Measurements from ENCODE around the gene MAFG. TPM values are rescaled to one million over a fixed set of nuclear protein-coding genes. Genes with fewer than 3 reads are reported as not detected.
A peak's percentile ranks its signal among the peaks of the same experiment; 100 is the strongest.

The MAFG gene
- total and polyA plus RNA-seq, 2 of the 13 experiments (the other 11 are each of a cell fraction or from before 2014, with no cell fraction given): 14.5 to 20.0 TPM

DNA sequence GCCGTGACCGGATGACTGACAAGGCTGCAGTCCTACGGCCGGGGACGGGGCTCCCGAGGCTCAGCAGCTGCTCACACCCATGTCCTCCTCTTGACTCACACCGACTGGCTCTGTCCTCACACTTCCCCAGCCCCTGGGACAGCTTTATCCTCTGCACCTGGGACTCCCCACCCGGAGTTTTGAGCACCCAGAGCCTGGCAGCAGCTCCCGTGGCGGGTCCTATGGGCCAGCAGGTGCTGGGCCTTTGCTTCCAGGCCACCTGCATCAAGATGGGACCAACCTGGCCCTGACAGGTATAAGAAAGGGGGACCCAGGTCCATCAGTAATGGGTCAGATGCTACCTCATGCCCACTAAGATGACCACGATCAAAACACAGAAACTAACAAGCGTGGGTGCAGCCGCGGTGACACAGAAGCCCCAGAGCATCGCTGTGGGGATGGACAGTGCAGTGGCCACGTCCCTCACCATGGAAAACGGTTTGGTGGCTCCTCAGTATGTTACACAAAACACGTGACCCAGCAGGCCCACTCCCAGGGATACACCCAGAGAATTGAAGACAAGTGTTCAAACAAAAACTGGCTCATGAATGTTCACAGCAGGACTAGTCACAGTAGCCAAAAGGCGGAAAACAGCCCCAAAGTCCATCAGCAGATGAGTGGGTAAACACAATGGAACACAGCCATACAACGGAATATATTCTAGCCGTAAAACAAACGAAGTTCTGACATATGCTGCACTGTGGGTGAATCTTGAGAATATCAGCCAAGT lies 36.7 kb upstream of the MAFG start (continued):
- peak; percentile 63 for TF ChIP-seq POLR2G (IDR thresholded peaks at IDR 0.05; ENCODE audit: low read depth, low read length)
- no peak for TF ChIP-seq ZNF20 (CRISPR knock-in tag; IDR thresholded peaks at IDR 0.05)
- TF ChIP-seq ZFX (CRISPR knock-in tag; IDR thresholded peaks at IDR 0.05; ENCODE audit: low read depth): peak; percentile 60
- TF ChIP-seq NFRKB (IDR thresholded peaks at IDR 0.05): no peak
- no peak for TF ChIP-seq ZNF383 (CRISPR knock-in tag; IDR thresholded peaks at IDR 0.05; ENCODE audit: borderline replicate concordance)
- peak; percentile 35; the same call in 1 of the 2 replicates for TF ChIP-seq ZNF619 (CRISPR knock-in tag; IDR thresholded peaks at IDR 0.05)
- TF ChIP-seq MTA1 (CRISPR knock-in tag; IDR thresholded peaks at IDR 0.05; ENCODE audit: borderline replicate concordance): 0 out of 2 replicates have a peak, but pooled peaks have one; percentile 33
- TF ChIP-seq, protein P1, sequence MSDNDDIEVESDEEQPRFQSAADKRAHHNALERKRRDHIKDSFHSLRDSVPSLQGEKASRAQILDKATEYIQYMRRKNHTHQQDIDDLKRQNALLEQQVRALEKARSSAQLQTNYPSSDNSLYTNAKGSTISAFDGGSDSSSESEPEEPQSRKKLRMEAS (IDR thresholded peaks at IDR 0.05): peak; percentile 73
- TF ChIP-seq SNAI1 (CRISPR knock-in tag; IDR thresholded peaks at IDR 0.05; ENCODE audit: borderline replicate concordance): no peak
- TF ChIP-seq, protein P2, sequence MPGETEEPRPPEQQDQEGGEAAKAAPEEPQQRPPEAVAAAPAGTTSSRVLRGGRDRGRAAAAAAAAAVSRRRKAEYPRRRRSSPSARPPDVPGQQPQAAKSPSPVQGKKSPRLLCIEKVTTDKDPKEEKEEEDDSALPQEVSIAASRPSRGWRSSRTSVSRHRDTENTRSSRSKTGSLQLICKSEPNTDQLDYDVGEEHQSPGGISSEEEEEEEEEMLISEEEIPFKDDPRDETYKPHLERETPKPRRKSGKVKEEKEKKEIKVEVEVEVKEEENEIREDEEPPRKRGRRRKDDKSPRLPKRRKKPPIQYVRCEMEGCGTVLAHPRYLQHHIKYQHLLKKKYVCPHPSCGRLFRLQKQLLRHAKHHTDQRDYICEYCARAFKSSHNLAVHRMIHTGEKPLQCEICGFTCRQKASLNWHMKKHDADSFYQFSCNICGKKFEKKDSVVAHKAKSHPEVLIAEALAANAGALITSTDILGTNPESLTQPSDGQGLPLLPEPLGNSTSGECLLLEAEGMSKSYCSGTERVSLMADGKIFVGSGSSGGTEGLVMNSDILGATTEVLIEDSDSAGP (CRISPR knock-in tag; IDR thresholded peaks at IDR 0.05; ENCODE audit: borderline replicate concordance): no peak; the same call in 1 of the 2 replicates
- no peak for TF ChIP-seq ZNF850 (CRISPR knock-in tag; conservative IDR thresholded peaks at IDR 0.05)
- TF ChIP-seq NBN (conservative IDR thresholded peaks at IDR 0.05): no peak
- TF ChIP-seq HIVEP1 (CRISPR knock-in tag; IDR thresholded peaks at IDR 0.05): 0 out of 2 replicates have a peak, but pooled peaks have one; percentile 4
- TF ChIP-seq RBFOX2 (IDR thresholded peaks at IDR 0.05; ENCODE audit: low read depth, low read length): peak; percentile 48; the same call in 1 of the 2 replicates
- TF ChIP-seq, protein P3, sequence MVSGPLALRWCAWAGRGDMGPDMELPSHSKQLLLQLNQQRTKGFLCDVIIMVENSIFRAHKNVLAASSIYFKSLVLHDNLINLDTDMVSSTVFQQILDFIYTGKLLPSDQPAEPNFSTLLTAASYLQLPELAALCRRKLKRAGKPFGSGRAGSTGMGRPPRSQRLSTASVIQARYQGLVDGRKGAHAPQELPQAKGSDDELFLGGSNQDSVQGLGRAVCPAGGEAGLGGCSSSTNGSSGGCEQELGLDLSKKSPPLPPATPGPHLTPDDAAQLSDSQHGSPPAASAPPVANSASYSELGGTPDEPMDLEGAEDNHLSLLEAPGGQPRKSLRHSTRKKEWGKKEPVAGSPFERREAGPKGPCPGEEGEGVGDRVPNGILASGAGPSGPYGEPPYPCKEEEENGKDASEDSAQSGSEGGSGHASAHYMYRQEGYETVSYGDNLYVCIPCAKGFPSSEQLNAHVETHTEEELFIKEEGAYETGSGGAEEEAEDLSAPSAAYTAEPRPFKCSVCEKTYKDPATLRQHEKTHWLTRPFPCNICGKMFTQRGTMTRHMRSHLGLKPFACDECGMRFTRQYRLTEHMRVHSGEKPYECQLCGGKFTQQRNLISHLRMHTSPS (CRISPR knock-in tag; IDR thresholded peaks at IDR 0.05; ENCODE audit: low read depth): 0 out of 2 replicates have a peak, but pooled peaks have one; percentile 3
- no peak for TF ChIP-seq TRIM24 (CRISPR knock-in tag; IDR thresholded peaks at IDR 0.05)
- 0 out of 2 replicates have a peak, but pooled peaks have one; percentile 64 for TF ChIP-seq ZFP1 (CRISPR knock-in tag; IDR thresholded peaks at IDR 0.05)
- TF ChIP-seq, protein P4, sequence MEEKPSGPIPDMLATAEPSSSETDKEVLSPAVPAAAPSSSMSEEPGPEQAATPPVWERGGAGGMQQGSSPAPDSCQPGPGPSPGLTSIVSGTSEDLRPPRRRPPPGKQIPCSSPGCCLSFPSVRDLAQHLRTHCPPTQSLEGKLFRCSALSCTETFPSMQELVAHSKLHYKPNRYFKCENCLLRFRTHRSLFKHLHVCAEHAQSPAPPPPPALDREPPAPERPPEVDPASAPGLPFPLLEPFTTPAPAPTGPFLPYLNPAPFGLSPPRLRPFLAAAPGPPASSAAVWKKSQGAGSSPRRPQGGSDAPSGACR (CRISPR knock-in tag; IDR thresholded peaks at IDR 0.05): no peak
- peak; percentile 65 for TF ChIP-seq GATAD2A (CRISPR knock-in tag; IDR thresholded peaks at IDR 0.05)
- TF ChIP-seq, protein P5, sequence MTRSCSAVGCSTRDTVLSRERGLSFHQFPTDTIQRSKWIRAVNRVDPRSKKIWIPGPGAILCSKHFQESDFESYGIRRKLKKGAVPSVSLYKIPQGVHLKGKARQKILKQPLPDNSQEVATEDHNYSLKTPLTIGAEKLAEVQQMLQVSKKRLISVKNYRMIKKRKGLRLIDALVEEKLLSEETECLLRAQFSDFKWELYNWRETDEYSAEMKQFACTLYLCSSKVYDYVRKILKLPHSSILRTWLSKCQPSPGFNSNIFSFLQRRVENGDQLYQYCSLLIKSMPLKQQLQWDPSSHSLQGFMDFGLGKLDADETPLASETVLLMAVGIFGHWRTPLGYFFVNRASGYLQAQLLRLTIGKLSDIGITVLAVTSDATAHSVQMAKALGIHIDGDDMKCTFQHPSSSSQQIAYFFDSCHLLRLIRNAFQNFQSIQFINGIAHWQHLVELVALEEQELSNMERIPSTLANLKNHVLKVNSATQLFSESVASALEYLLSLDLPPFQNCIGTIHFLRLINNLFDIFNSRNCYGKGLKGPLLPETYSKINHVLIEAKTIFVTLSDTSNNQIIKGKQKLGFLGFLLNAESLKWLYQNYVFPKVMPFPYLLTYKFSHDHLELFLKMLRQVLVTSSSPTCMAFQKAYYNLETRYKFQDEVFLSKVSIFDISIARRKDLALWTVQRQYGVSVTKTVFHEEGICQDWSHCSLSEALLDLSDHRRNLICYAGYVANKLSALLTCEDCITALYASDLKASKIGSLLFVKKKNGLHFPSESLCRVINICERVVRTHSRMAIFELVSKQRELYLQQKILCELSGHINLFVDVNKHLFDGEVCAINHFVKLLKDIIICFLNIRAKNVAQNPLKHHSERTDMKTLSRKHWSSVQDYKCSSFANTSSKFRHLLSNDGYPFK (CRISPR knock-in tag; IDR thresholded peaks at IDR 0.05; ENCODE audit: borderline replicate concordance): no peak; the same call in 1 of the 2 replicates
- TF ChIP-seq GTF2F1 (IDR thresholded peaks at IDR 0.05; ENCODE audit: low read length): no peak
- TF ChIP-seq ZBTB38 (CRISPR knock-in tag; IDR thresholded peaks at IDR 0.05): 0 out of 2 replicates have a peak, but pooled peaks have one; percentile 54
- TF ChIP-seq PHF21A (CRISPR knock-in tag; IDR thresholded peaks at IDR 0.05): peak; percentile 67; the same call in 1 of the 2 replicates

Measured in HepG2 (cell line).